ENCODE measurements around the gene DAB2IP. TPM values are rescaled to one million over a fixed set of nuclear protein-coding genes. Genes with fewer than 3 reads are reported as not detected.

The DAB2IP gene
- polyA plus RNA-seq, 1 experiment: 20.4 TPM

GRCh38 chr9:121811751-121812150 lies 160.3 kb downstream of the DAB2IP start:
- CTCF ChIA-PET: no interaction called here
- POLR2A ChIA-PET: no interaction called here

GRCh38 chr9:121812159-121812735 lies 160.8 kb downstream of the DAB2IP start:
- TF ChIP-seq, protein P1, sequence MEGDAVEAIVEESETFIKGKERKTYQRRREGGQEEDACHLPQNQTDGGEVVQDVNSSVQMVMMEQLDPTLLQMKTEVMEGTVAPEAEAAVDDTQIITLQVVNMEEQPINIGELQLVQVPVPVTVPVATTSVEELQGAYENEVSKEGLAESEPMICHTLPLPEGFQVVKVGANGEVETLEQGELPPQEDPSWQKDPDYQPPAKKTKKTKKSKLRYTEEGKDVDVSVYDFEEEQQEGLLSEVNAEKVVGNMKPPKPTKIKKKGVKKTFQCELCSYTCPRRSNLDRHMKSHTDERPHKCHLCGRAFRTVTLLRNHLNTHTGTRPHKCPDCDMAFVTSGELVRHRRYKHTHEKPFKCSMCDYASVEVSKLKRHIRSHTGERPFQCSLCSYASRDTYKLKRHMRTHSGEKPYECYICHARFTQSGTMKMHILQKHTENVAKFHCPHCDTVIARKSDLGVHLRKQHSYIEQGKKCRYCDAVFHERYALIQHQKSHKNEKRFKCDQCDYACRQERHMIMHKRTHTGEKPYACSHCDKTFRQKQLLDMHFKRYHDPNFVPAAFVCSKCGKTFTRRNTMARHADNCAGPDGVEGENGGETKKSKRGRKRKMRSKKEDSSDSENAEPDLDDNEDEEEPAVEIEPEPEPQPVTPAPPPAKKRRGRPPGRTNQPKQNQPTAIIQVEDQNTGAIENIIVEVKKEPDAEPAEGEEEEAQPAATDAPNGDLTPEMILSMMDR (IDR thresholded peaks at IDR 0.05; ENCODE audit: low read depth, low read length): no peak
- Histone ChIP-seq H3K4me3 (ENCODE audit: low read depth, low read length) (no peak overlapping the region), H3K27ac (ENCODE audit: low read depth, low read length) (no peak overlapping the region), H3K9me3 (ENCODE audit: control insufficient read depth, insufficient read depth, low read length) (no peaks in the 10 kb centered on the region; the same call in 1 of the 2 replicates), H3K27me3 (ENCODE audit: control insufficient read depth, insufficient read depth, low read length) (peaks cover 9% of the 10 kb centered on the region)
- no peak for DNase-seq (ENCODE audit: low read depth, low spot score)
- ChIA-PET CTCF (interaction anchor here (0.8 kb wide), 1 partner anchor 125 kb away, joined by 3 read pairs; no protein-coding TSS in a partner anchor), POLR2A (no interaction called here)

More at GRCh38 chr9:121811751-121812150, 160.3 kb downstream of the DAB2IP start:
- no peak for DNase-seq (ENCODE audit: low read depth, low spot score)
- Histone ChIP-seq H3K27me3 (ENCODE audit: control insufficient read depth, insufficient read depth, low read length) (peaks cover 9% of the 10 kb centered on the region), H3K27ac (ENCODE audit: low read depth, low read length) (no peak overlapping the region), H3K9me3 (ENCODE audit: control insufficient read depth, insufficient read depth, low read length) (no peaks in the 10 kb centered on the region; the same call in 1 of the 2 replicates), H3K4me3 (ENCODE audit: low read depth, low read length) (no peak overlapping the region)
- TF ChIP-seq, protein P1 (IDR thresholded peaks at IDR 0.05; ENCODE audit: low read depth, low read length): no peak

DNA sequence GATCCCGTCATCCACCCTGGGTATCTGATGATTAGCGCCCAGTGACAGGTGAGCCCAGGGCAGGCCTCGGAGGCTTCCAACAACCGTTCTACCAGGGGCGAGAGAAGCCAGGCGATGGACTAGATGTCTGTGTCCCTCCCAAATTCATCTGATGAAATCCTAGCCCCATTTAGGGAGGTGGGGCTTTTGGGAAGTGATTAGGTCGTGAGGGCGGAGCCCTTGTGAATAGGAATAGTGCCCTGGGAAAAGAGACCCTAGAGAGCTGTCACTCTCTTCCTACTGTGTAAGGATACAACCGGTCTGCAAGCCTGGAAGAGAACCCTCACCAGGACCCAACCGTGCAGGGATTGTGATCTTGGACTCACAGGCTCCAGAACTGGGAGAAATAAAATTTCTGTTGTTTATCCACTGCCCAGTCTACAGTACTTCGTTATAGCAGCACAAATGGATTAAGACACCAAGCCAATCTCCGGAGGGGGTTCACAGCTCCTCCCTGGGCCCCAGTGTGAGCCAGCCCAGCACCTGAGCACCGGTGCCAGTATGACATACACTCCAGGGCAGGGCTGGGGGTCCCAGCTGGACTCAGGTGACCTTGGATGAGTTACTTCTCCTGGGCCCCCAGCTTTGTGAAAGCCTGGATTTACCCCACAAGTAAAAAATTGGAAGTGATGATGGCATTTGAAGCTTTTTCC lies 162.2 kb downstream of the DAB2IP start:
- CTCF ChIA-PET: no interaction called here
- no peak overlapping the region for H3K4me3 ChIP-seq (ENCODE audit: low read depth, low read length)
- no peaks in the 10 kb centered on the region; the same call in 1 of the 2 replicates for H3K9me3 ChIP-seq (ENCODE audit: control insufficient read depth, insufficient read depth, low read length)
- H3K27me3 ChIP-seq (ENCODE audit: control insufficient read depth, insufficient read depth, low read length): peaks cover 10% of the 10 kb centered on the region
- TF ChIP-seq, protein P1 (IDR thresholded peaks at IDR 0.05; ENCODE audit: low read depth, low read length): no peak
- no peak for DNase-seq (ENCODE audit: low read depth, low spot score)
- no peak overlapping the region for H3K27ac ChIP-seq (ENCODE audit: low read depth, low read length)
- POLR2A ChIA-PET: no interaction called here

DNA sequence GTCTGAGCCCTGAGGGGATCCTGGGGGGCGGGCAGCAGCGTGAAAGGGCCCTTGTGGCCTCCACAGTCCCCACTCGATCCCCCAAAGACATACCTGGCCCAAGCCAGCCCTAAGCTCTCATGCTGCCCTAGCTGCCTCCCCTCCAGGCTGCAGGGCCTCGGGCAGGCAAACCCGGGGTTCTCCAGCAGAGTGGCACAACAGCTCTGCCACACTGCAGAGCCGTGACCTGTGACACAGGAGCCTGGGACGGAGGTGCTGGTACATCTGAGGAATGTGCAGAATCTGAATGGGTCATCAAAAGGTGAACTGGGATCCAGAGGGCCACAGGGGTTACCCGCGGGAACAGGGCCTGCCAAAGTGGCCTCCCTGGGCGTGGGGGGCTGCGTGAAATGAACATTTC lies 163.2 kb downstream of the DAB2IP start:
- no peak overlapping the region for H3K27ac ChIP-seq (ENCODE audit: low read depth, low read length)
- CTCF ChIA-PET: no interaction called here
- POLR2A ChIA-PET: no interaction called here
- TF ChIP-seq, protein P1 (IDR thresholded peaks at IDR 0.05; ENCODE audit: low read depth, low read length): no peak
- H3K9me3 ChIP-seq (ENCODE audit: control insufficient read depth, insufficient read depth, low read length): no peaks in the 10 kb centered on the region; the same call in 1 of the 2 replicates
- H3K4me3 ChIP-seq (ENCODE audit: low read depth, low read length): no peak overlapping the region
- no peak for DNase-seq (ENCODE audit: low read depth, low spot score)
- H3K27me3 ChIP-seq (ENCODE audit: control insufficient read depth, insufficient read depth, low read length): peaks cover 10% of the 10 kb centered on the region

DNA sequence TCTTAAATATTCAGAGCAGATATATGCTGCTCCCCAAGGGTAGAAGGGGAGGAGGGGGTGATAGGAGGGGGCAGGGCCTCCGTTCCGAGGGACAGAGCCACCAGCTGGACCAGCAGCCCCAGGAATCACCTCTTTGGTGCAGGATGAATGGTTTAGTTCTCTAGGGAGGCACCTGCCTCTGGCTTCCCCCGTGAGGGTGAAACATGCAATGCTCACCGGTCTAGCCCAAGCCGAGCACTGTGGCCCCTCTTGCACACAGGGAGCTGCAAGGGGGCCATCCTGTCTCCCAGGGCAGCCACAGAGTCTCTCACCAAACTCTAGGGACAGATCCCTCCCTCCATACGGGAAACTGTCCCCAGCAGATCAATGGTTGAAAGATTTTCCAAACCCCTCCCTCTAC lies 163.7 kb downstream of the DAB2IP start:
- no peak for DNase-seq (ENCODE audit: low read depth, low spot score)
- Histone ChIP-seq H3K9me3 (ENCODE audit: control insufficient read depth, insufficient read depth, low read length) (no peaks in the 10 kb centered on the region; the same call in 1 of the 2 replicates), H3K4me3 (ENCODE audit: low read depth, low read length) (no peak overlapping the region), H3K27ac (ENCODE audit: low read depth, low read length) (no peak overlapping the region), H3K27me3 (ENCODE audit: control insufficient read depth, insufficient read depth, low read length) (peaks cover 10% of the 10 kb centered on the region)
- CTCF ChIA-PET: no interaction called here
- TF ChIP-seq, protein P1 (IDR thresholded peaks at IDR 0.05; ENCODE audit: low read depth, low read length): no peak
- POLR2A ChIA-PET: no interaction called here
